Mesangial cell (primary cell): Measurements from ENCODE around the gene DACH2. TPM values are rescaled to one million over a fixed set of nuclear protein-coding genes. Genes with fewer than 3 reads are reported as not detected.

Experiments
- total RNA-seq: library from RNA; depleted of rRNA; stranded (reverse); fragments of >200 nt; gene quantifications from 2 replicates; pipeline ENCODE4 v1.2.3, GENCODE V29; 2015

The DACH2 gene
- under 0.01 and 0.25 TPM in 2 replicates for total RNA-seq

GRCh38 chrX:86148024-86148511, at the start of gene DACH2:
TSS of gene DACH2 (plus strand) at chrX:86148451.

Other genes starting within 250 kb of the DACH2 start
- gene CHM, start 100.9 kb upstream of the DACH2 start, total RNA-seq = 8.8 and 9.9 TPM in 2 replicates